Activated CD8-positive, alpha-beta T cell treated with anti-CD3 and anti-CD28 coated beads for 36 hours (primary cell): ENCODE data around the gene MCM6. TPM values are rescaled to one million over a fixed set of nuclear protein-coding genes. Genes with fewer than 3 reads are reported as not detected.

Experiments
- ATAC-seq: fragments of 200-7000 bp; cut with Tn5 transposase; one replicate; pipeline ENCODE4 v1.10.0; 2021; ENCODE audit warnings: mild to moderate bottlenecking, moderate library complexity
- CTCF ChIA-PET: fragments of 350-600 bp; sonication (Branson Sonifier 250); formaldehyde crosslinking; loops from one replicate; lab custom pipeline; 2021; ENCODE audit warnings: antibody characterized with exemption; lab: Charles Lee
- POLR2A ChIA-PET: fragments of 350-600 bp; sonication (Branson Sonifier 250); formaldehyde crosslinking; loops from one replicate; lab custom pipeline; 2021; ENCODE audit warnings: antibody characterized with exemption; lab: Charles Lee
- DNase-seq: peaks from one replicate; pipeline ENCODE4 v3.0.0-alpha.2; 2020
- H3K27ac Mint-ChIP-seq: one replicate; pipeline ENCODE4 v1.8.0; 2021; ENCODE audit warnings: mild to moderate bottlenecking, mixed read lengths
- H3K27me3 Mint-ChIP-seq: one replicate; pipeline ENCODE4 v1.8.0; 2021; ENCODE audit warnings: mixed read lengths
- H3K36me3 Mint-ChIP-seq: one replicate; pipeline ENCODE4 v1.8.0; 2021; ENCODE audit warnings: low read depth, mixed read lengths
- H3K4me1 Mint-ChIP-seq: one replicate; pipeline ENCODE4 v1.8.0; 2021; ENCODE audit warnings: low read depth, mixed read lengths
- H3K4me3 Mint-ChIP-seq: one replicate; pipeline ENCODE4 v1.8.0; 2021; ENCODE audit warnings: mild to moderate bottlenecking, moderate library complexity, mixed read lengths
- H3K9me3 Mint-ChIP-seq: one replicate; pipeline ENCODE4 v1.8.0; 2021; ENCODE audit warnings: mixed read lengths
- intact Hi-C: fragments of 100-400 bp; cut with micrococcal nuclease; formaldehyde crosslinking; loops from one replicate; pipeline ENCODE4 v1.10.0; 2022
- total RNA-seq, 2 experiments: library from RNA; stranded (reverse); gene quantifications; one replicate each; pipeline ENCODE4 v1.2.3, GENCODE V29; 2021
- TF ChIP-seq, protein P1 (sequence below): fragments of 200-600 bp; IDR thresholded peaks from one replicate; pipeline ENCODE4 v1.8.0; 2022; ENCODE audit warnings: antibody characterized with exemption, mild to moderate bottlenecking

Gene MCM6
- total RNA-seq, 2 experiments from 2014 or later: 229 to 234 TPM

DNA sequence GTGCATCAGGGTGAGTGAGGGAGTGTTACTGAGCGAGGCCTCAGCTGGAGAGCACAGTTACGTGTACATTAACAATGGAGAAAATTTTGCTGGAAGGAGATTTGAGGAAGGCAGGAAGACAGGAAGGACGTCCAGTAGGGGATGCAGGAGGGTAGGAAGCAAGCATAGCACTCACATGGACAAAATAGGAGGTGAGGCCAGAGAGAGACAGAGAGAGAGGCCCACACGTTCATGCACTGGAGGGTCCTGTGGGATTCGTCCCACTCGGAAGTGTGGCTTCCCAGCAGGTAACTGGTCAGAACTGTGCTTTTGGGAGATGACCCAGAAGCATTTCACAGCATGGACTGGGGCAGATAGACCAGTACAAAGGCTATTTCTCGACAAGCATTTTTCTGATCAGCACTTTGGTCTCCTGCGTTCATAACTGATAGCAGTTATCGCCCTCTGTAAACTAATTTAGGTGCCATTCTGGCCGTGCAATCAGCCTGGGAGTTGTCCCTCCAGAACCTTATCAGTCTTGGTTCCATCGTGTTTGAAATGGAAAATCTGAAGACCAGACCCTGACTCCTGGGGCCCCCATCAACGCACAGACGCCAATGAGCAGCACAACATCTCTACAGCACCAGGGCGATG is 44.9 kb downstream of the MCM6 start:
- Mint-ChIP-seq H3K9me3 (no peaks in the 10 kb centered on the region), H3K4me3 (no peak overlapping the region), H3K4me1 (peaks cover 4% of the 10 kb centered on the region), H3K27ac (no peak overlapping the region), H3K27me3 (no peaks in the 10 kb centered on the region), H3K36me3 (peaks cover 1% of the 10 kb centered on the region)
- TF ChIP-seq, protein P1, sequence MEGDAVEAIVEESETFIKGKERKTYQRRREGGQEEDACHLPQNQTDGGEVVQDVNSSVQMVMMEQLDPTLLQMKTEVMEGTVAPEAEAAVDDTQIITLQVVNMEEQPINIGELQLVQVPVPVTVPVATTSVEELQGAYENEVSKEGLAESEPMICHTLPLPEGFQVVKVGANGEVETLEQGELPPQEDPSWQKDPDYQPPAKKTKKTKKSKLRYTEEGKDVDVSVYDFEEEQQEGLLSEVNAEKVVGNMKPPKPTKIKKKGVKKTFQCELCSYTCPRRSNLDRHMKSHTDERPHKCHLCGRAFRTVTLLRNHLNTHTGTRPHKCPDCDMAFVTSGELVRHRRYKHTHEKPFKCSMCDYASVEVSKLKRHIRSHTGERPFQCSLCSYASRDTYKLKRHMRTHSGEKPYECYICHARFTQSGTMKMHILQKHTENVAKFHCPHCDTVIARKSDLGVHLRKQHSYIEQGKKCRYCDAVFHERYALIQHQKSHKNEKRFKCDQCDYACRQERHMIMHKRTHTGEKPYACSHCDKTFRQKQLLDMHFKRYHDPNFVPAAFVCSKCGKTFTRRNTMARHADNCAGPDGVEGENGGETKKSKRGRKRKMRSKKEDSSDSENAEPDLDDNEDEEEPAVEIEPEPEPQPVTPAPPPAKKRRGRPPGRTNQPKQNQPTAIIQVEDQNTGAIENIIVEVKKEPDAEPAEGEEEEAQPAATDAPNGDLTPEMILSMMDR: no peak
- no peak for DNase-seq
- ChIA-PET CTCF (interaction anchor here (1.8 kb wide), 1 partner anchor 11 kb away, joined by 4 read pairs; no protein-coding TSS in a partner anchor), POLR2A (no interaction called here)
- intact Hi-C loops: no loop called here
- no peak for ATAC-seq

- TF ChIP-seq, protein P1: no peak
- no peak for ATAC-seq
- Mint-ChIP-seq H3K4me3 (no peak overlapping the region), H3K36me3 (peaks cover 2% of the 10 kb centered on the region), H3K9me3 (no peaks in the 10 kb centered on the region), H3K4me1 (peaks cover 8% of the 10 kb centered on the region), H3K27ac (no peak overlapping the region), H3K27me3 (no peaks in the 10 kb centered on the region)
- POLR2A ChIA-PET: no interaction called here
- CTCF ChIA-PET: interaction anchor here (1.3 kb wide), 1 partner anchor 32 kb away, joined by 3 read pairs; no protein-coding TSS in a partner anchor
- intact Hi-C loops: no loop called here
- no peak for DNase-seq
Observed at GRCh38 chr2:135829378-135830135, 46.7 kb downstream of the MCM6 start.

GRCh38 chr2:135826544-135826943 is 49.7 kb downstream of the MCM6 start:
- no peak for DNase-seq
- Mint-ChIP-seq H3K4me1 (peaks cover 20% of the 10 kb centered on the region), H3K4me3 (no peak overlapping the region), H3K9me3 (peaks cover 15% of the 10 kb centered on the region), H3K27ac (no peak overlapping the region), H3K27me3 (no peaks in the 10 kb centered on the region), H3K36me3 (peaks cover 23% of the 10 kb centered on the region)
- intact Hi-C loops: no loop called here
- CTCF ChIA-PET: interaction anchor here (0.7 kb wide), 1 partner anchor 27 kb away, joined by 4 read pairs; no protein-coding TSS in a partner anchor
- POLR2A ChIA-PET: no interaction called here
- TF ChIP-seq, protein P1: no peak
- no peak for ATAC-seq

- no peaks in the 10 kb centered on the region for H3K27me3 Mint-ChIP-seq
- TF ChIP-seq, protein P1: no peak
- CTCF ChIA-PET: interaction anchor here (3.2 kb wide), 1 partner anchor 28 kb away, joined by 19 read pairs; no protein-coding TSS in a partner anchor
- ATAC-seq (peak; percentile 29), DNase-seq (no peak)
- peaks cover 26% of the 10 kb centered on the region for H3K4me1 Mint-ChIP-seq
- POLR2A ChIA-PET: interaction anchor here (1.3 to 1.4 kb wide), 2 partner anchors 13 to 50 kb away, joined by 3 to 4 read pairs; no protein-coding TSS in a partner anchor
- H3K27ac Mint-ChIP-seq: no peak overlapping the region
- H3K4me3 Mint-ChIP-seq: no peak overlapping the region
- H3K36me3 Mint-ChIP-seq: peaks cover 27% of the 10 kb centered on the region
- peaks cover 15% of the 10 kb centered on the region for H3K9me3 Mint-ChIP-seq
- intact Hi-C loops: no loop called here
Observed at GRCh38 chr2:135825550-135826176, 50.6 kb downstream of the MCM6 start.
